CD4-positive, alpha-beta T cell treated with Interleukin-4 for 1 hour (primary cell): Measurements from ENCODE around the gene TBL3.
"Not testable (repeated sequence)": the region's sequence is repeated elsewhere in the genome, so short reads cannot be mapped to it uniquely, and the experiment has no call there.

Experiments used
- DNase-seq, 2 donors: peaks; one replicate each; pipeline ENCODE4 v3.0.0-alpha.2; 2020 to 2022

Gene TBL3

DNA sequence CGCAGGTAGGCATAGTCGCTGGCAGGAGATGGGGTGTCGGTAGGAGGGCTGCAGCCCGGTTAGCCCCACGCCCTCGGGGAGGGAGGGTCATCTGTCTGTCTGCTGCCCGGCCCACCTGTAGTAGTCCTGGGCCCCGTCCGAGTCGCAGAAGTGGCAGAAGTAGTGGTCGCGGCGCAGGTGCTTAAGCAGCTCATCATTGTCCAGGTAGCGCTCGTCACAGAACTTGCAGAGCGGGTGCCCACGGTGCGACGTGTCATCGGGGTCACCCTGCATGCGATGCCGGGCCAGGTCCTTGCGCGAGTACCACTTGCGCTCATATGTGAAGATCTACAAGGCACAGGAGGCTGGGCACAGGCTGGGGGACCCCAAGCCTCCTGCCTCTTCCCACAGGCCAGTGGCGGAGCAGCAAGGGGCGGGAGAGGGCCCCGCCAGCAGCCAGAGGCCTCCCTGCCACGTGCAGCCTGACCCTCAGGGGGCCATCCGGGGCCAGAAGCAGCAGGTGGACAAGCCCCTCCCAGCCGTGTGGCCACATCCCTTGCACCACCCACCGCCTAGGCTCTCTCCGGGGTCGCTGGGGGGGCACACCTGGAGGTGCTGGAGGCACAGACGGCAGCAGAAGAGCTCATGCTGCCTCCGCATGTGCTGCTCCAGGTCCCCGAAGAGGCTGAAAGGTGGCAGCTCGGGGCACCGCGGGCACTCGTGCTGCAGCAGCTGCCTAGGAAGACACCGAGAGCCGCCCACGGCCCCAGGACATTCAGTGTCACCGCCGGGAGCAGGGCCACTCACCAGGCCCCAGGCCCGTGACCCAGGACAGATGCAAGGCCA lies 30.8 kb downstream of the TBL3 start:
- DNase-seq = no peak

- no peak for DNase-seq
Observed at GRCh38 chr16:2003231-2003826, 31.5 kb downstream of the TBL3 start.

GRCh38 chr16:2003827-2004641 lies 32.2 kb downstream of the TBL3 start:
- DNase-seq = peak; percentile 86 to 87

- no peak for DNase-seq
Observed at GRCh38 chr16:2004795-2005517, 33.1 kb downstream of the TBL3 start.

DNA sequence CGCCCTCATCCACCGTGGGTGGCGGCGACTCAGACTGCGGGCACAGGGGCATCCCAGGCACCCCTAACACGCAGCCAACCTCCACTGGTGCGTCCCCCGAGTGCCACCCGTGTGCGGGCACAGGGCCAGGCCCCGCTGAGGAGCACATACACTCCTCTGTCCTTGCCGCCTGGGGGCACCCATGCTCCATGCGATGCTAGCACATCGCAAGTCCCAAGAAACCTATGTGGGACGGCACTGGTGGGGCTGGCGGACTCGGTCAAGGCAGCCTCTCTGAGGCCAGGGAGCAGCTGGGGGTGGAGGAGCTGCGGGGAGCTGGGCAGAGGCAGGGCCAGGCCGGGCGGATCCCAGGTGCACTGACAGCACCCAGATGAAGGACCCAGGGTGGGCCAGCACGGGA lies 33.8 kb downstream of the TBL3 start:
- no peak for DNase-seq

GRCh38 chr16:2006317-2006716 lies 34.5 kb downstream of the TBL3 start:
- DNase-seq = no peak

DNA sequence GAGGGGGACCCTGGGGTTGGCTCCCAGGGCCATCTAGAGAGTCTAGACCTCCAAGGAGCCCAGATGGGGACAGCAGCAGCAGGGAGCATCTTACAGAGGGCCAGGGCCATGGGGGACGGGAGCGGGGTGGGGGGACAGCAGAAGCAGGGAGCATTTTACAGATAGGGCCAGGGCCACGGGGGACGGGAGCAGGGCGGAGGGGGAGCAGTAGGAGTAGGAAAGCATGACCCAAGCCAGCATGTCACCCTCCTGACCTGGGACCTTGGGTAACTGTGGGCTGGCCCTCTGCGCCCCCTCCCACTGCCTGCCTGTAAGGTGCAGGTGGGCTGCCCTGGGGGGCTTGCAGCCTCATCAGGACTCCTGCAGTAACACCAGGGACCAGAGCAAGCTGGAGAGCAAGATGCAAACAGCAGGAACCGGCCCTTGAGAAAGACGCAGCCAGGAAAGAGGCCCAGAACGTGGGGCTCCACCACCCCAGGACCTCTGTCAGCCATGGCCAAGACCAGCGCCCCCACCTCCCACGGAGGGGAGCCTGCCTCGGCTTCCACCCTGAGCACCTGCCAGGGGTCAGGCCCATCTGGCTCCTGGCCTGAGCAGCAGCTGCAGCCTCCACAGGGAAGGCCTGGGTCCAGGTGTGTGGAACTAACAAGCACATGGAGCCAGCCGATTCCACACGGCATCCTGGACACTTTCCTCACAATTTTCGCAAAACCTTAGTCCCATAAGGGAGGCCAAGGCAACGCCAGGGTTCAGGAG lies 35.4 kb downstream of the TBL3 start:
- DNase-seq = no peak

GRCh38 chr16:2008009-2008526 lies 36.2 kb downstream of the TBL3 start:
- DNase-seq = peak in 1 of 2 donors; percentile 23

DNA sequence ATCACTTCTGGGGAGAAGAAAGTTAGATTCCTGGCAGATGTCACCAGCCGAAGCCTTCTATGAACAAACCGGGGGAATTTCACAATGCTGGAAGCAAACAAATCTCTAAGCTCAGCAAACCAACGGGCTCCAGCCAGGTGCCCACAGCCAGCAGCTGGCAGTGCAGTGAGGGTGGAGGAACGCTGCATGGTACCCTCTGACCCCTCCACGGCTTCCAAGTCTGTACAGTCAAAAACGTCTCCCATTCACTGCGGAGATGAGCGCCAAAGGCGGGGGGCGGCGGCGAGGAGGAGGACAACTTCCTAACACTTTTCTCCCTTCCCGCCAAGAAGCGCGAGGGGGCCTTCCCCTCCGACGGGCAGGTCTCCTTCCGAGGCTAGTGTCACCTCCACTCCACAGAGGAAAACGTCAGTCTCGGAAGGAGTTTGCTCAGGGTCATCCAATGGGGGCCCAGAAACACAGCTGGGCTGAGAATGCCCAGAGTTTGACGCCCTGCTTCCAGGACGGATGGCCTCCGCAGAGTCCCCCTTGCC lies 36.8 kb downstream of the TBL3 start:
- peak in 1 of 2 donors; percentile 27 for DNase-seq

GRCh38 chr16:2009164-2009711 lies 37.4 kb downstream of the TBL3 start:
- DNase-seq = no peak

DNA sequence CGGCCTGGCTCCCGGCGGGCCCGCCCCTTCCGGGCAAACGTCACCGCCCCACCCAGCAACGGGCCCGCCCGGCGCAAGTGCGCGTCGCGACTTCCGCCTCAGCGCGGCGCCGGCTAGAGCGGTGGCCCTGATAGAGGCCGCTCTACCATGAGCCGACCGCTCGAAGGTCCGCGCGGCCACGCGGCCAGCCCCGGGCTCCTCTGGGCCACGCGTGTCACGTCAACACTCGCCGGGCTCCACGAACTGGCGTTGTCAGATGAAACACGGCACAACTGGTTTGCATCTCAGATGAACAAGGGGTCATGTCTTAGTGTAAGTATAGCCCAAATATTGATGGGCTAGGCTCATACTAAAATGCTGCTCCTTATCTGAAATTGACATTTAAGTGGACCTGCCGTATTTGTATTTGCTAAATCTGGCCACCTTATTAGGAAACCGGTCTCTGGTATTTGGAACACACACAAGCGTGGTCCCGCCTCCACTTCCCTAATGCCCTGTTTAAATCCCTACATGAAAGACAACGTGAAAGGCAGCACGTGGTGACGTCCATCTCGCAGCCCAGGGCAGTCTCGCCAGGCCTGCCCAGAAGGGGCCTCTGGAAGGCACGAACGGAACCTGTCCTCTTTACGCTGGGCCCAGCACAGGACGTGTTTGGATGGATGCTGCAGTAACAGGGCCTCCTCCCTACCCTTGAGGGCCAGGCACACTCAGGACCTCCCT lies 38.1 kb downstream of the TBL3 start, which contains the start of gene ZNF598:
Gene ZNF598 (minus strand): TSS at position 31 of the 720 bp plus-strand sequence.
- peak; percentile 80 for DNase-seq

GRCh38 chr16:2011726-2012125 lies 39.9 kb downstream of the TBL3 start:
- DNase-seq = not testable (repeated sequence)

- DNase-seq = no peak
Observed at GRCh38 chr16:2013527-2013926, 41.7 kb downstream of the TBL3 start.

GRCh38 chr16:2015117-2015946 lies 43.5 kb downstream of the TBL3 start:
- DNase-seq = peak in 1 of 2 donors; percentile 49

GRCh38 chr16:2015947-2016208 lies 44.0 kb downstream of the TBL3 start:
- DNase-seq = no peak

DNA sequence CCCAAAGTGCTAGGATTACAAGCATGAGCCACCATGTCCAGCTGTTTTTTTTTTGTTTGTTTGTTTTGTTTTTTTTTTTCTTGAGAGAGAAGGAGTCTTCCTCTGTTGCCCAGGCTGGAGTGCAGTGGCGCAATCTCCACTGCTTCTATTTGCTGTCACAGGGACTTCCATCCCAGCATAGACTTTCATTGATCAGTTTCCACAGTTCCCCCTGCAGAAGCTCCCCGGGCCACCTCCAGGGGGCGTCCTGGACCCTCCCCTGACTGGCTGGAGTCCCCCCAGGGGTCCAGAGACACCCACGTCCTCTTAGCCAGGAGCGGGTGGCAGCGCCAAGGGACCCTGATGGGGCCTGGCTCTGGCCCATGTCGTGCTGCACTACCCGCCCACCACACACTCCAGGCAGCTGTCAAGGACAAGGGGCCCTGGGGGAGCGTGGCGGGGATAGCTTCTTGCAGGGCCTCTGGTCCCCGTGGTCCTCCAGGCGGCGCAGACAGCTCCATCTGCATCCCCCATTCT lies 44.6 kb downstream of the TBL3 start:
- no peak for DNase-seq

DNA sequence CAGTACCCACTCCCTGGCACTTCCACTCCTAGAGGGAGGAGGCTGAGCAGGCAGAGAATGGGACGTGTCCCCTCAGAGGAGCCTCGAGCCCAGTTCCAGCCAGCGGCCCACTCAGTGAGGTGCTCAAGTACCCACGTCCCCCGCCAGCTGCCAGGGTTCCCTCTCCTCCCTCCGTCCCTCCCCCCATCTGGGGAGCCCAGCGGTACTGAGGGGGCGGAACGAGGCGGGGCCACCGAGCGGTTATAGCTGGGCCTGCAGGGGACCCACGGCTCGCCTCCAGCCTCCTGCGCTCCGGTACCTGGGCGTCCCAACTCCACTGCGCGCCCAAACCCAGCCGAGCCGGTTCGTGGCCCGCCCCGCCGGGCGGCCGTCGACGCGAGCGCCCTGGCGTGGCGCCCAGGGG lies 47.7 kb downstream of the TBL3 start, which contains the start of gene NPW:
Gene NPW (plus strand): TSS at position 268 of the 403 bp plus-strand sequence.
- DNase-seq = no peak

DNA sequence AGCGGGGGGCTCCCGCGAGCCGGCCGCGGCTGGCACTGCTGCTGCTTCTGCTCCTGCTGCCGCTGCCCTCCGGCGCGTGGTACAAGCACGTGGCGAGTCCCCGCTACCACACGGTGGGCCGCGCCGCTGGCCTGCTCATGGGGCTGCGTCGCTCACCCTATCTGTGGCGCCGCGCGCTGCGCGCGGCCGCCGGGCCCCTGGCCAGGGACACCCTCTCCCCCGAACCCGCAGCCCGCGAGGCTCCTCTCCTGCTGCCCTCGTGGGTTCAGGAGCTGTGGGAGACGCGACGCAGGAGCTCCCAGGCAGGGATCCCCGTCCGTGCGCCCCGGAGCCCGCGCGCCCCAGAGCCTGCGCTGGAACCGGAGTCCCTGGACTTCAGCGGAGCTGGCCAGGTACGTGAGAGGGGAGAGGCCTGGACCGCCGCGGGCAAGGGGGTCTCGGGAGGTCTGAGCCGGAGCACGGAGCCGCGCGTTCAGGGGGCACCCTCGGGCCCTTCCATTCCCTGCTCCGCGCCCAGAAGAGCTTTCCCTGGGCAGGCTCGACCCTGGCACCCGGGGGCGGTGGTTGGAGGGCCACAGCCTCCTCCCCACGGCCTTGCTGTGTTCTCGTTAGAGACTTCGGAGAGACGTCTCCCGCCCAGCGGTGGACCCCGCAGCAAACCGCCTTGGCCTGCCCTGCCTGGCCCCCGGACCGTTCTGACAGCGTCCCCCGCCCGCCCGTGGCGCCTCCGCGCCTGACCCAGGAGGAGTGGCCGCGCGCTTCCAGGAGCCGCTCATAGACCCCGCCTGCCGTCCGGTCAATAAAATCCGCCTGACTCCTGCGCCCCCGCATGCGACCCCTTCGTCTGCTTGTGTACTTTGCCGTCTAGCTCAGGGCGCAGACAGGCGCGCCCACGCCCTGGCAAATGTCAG lies 48.3 kb downstream of the TBL3 start:
- DNase-seq = no peak
